Measurements from ENCODE around the gene FOXRED2. TPM values are rescaled to one million over a fixed set of nuclear protein-coding genes. Genes with fewer than 3 reads are reported as not detected.

FOXRED2 gene
- total RNA-seq, 2 donors from 2014 or later = 6.8 to 13.8 TPM

- Histone ChIP-seq H3K36me3 (no peaks in the 10 kb centered on the region), H3K27ac (no peak overlapping the region), H3K27me3 (replicated peaks; ENCODE audit: insufficient read depth) (no peaks in the 10 kb centered on the region), H3K4me1 (ENCODE audit: control insufficient read depth in 1 of 2, low read depth in 2 of 2) (peaks cover 0 to 5% of the 10 kb centered on the region in 2 donors), H3K9me3 (no peaks in the 10 kb centered on the region), H3K4me3 (no peak overlapping the region)
- ATAC-seq (ENCODE audit: insufficient number of reproducible peaks, low FRiP score, low read depth) = no peak
- no peak for DNase-seq (ENCODE audit: low spot score)
- TF ChIP-seq CTCF (IDR thresholded peaks at IDR 0.05) = no peak
Observed at GRCh38 chr22:36445158-36445668, 61.6 kb downstream of the FOXRED2 start.

DNA sequence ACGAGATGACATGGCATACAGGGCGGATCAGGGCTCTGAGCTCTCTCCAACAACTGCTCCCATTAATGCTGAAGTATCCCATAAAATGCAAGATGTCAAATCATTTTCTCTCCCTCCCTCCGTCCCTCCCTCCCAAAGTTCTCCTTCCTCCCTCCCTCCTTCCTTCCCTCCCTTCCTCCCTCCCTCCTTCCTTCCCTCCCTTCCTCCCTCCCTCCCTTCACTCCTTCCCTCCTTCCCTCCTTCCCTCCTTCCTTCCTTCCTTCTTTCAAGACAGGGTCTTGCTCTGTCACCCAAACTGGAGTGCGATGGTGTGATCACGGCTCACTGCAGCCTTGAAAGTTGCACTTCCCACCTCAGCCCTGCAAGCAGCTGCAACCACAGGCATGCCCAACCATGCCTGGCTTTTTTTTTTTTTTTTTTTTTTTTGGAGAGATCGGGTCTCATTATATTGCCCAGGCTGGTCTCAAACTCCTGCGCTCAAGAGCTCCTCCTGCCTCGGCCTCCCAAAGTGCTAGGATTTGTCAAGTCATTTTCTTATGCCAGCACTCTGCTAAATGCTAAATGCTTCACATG, 63.6 kb downstream of the FOXRED2 start:
- DNase-seq (ENCODE audit: low spot score) = no peak
- H3K27me3 ChIP-seq (replicated peaks; ENCODE audit: insufficient read depth) = no peaks in the 10 kb centered on the region
- no peak for TF ChIP-seq CTCF (IDR thresholded peaks at IDR 0.05)
- H3K4me1 ChIP-seq (ENCODE audit: control insufficient read depth in 1 of 2, low read depth in 2 of 2) = no peaks in the 10 kb centered on the region
- ATAC-seq (ENCODE audit: insufficient number of reproducible peaks, low FRiP score, low read depth) = no peak
- H3K36me3 ChIP-seq = no peaks in the 10 kb centered on the region
- H3K4me3 ChIP-seq = no peak overlapping the region
- no peaks in the 10 kb centered on the region for H3K9me3 ChIP-seq
- no peak overlapping the region for H3K27ac ChIP-seq

DNA sequence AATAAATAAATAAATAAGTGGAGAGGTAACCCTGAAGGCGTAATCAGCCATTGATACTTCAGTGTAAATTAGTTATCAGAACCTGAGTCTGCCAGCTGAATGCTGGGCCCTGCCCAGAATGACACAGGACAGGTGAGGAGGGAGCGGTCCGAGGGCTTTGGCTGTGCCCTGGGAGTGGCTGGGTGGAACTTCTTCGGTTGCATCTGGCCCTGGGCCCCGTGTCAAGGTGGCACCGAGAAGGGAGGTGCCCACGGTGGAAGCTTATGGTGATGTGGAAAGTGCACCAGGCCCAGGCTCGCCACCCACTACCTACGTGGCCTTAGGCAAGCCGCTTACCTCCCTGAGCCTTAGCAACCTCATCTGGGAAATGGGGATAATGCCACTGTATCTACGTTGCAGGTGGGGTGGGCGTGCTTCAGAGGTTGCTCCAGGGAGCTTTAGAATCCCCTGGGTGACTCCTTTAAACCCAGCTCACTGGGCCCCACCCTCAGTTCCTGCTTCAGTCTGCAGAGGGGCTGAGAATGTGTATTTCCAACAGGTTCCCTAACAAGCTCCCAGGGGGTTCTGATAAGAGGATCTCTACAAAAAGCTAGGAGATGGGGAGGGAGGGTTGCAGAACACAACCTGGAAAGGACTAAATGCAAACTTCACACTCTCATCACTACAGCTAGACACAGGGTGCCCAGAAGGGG, 64.2 kb downstream of the FOXRED2 start:
- ATAC-seq (ENCODE audit: insufficient number of reproducible peaks, low FRiP score, low read depth) = no peak
- Histone ChIP-seq H3K9me3 (no peaks in the 10 kb centered on the region), H3K4me3 (no peak overlapping the region), H3K36me3 (no peaks in the 10 kb centered on the region), H3K4me1 (ENCODE audit: control insufficient read depth in 1 of 2, low read depth in 2 of 2) (no peaks in the 10 kb centered on the region), H3K27ac (no peak overlapping the region), H3K27me3 (replicated peaks; ENCODE audit: insufficient read depth) (no peaks in the 10 kb centered on the region)
- no peak for TF ChIP-seq CTCF (IDR thresholded peaks at IDR 0.05)
- DNase-seq (ENCODE audit: low spot score) = no peak

- Histone ChIP-seq H3K36me3 (no peaks in the 10 kb centered on the region), H3K4me1 (ENCODE audit: control insufficient read depth in 1 of 2, low read depth in 2 of 2) (no peaks in the 10 kb centered on the region), H3K9me3 (no peaks in the 10 kb centered on the region), H3K27ac (no peak overlapping the region), H3K4me3 (no peak overlapping the region), H3K27me3 (replicated peaks; ENCODE audit: insufficient read depth) (no peaks in the 10 kb centered on the region)
- ATAC-seq (ENCODE audit: insufficient number of reproducible peaks, low FRiP score, low read depth) = no peak
- TF ChIP-seq CTCF (IDR thresholded peaks at IDR 0.05) = no peak
- no peak for DNase-seq (ENCODE audit: low spot score)
Observed at GRCh38 chr22:36440429-36441002, 66.3 kb downstream of the FOXRED2 start.

DNA sequence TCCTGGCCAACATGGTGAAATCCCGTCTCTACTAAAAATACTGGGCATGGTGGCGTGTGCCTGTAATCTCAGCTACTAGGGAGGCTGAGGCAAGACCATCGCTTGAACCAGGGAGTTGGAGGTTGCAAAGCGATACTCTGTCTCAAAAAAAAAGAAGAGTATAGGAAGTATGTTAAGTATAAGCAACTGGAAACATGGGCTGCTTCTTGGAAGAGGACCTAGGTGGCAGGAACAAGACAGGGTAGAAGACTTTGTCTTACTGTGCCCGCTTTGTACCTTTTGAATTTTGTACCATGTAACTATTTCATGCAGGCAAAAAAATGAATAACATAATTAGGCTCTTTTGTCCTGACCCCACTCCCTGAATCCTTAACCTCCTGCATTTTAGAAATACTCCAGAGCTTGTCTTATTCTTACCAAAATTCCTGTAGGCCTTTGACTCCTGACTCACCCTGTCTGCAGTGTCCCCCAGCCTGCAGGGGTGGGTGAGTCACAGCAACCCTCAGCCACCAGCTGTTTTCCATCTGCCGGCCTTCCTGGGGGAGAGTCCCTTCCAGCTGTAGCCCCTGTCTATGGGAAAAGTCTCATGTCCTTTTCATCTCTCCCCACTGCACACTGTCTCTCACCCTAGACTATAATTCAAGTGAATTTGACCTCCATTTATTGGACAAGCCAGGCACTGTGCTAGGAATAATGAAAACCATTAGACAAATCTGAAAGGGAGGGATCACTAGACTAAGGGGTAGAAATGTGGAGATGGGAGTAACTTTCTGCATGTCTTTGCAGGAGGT, 67.2 kb downstream of the FOXRED2 start:
- DNase-seq (ENCODE audit: low spot score) = no peak
- Histone ChIP-seq H3K27ac (peak overlapping the region in 1 of 2 donors; percentile 17), H3K9me3 (no peaks in the 10 kb centered on the region), H3K4me3 (no peak overlapping the region), H3K4me1 (ENCODE audit: control insufficient read depth in 1 of 2, low read depth in 2 of 2) (no peaks in the 10 kb centered on the region), H3K36me3 (no peaks in the 10 kb centered on the region), H3K27me3 (replicated peaks; ENCODE audit: insufficient read depth) (no peaks in the 10 kb centered on the region)
- TF ChIP-seq CTCF (IDR thresholded peaks at IDR 0.05) = no peak
- ATAC-seq (ENCODE audit: insufficient number of reproducible peaks, low FRiP score, low read depth) = peak; percentile 45
